GM03348 (cell line): ENCODE measurements around the gene AHCYL2.
A peak's percentile ranks its signal among the peaks of the same experiment; 100 is the strongest.
"Not testable (repeated sequence)": the region's sequence is repeated elsewhere in the genome, so short reads cannot be mapped to it uniquely, and the experiment has no call there.

Experiments used
- DNase-seq: peaks from one replicate; pipeline ENCODE4 v3.0.0; 2012; ENCODE audit warnings: low spot score

AHCYL2 gene

DNA sequence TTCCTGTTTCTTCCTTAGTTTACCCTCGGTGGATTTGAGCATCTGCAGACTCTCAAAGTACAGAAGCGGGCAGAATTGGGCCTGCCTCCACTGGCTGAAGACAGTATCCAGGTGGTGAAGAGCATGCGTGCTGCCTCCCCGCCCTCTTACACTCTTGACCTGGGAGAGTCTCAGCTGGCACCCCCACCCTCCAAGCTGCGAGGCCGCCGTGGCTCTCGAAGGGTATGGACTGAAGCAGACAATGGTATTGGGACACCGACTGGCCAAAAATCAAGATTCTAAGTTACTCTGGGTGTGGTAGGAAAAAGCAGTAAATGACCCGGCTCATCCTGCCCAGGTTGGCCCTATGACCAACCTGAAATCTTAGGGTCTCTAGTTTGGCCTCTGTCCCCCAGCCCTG, 231.6 kb downstream of the AHCYL2 start:
- no peak for DNase-seq

DNA sequence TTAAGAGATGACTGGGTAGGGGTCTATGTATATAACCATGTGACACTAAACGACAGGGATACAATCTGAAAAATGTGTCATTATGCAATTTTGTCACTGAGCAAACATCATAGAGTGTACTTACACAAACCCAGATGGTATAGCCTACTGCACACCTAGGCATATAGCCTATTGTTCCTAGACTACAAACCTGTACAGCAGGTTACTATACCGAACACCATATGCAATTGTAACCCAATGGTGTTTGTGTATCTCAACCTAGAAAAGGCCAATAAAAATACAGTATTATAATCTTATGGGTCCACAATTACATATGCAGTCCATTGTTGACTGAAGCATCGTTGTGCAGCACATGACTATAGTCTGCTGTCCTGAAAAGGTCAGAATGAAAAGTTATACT, 232.3 kb downstream of the AHCYL2 start:
- DNase-seq: no peak

DNA sequence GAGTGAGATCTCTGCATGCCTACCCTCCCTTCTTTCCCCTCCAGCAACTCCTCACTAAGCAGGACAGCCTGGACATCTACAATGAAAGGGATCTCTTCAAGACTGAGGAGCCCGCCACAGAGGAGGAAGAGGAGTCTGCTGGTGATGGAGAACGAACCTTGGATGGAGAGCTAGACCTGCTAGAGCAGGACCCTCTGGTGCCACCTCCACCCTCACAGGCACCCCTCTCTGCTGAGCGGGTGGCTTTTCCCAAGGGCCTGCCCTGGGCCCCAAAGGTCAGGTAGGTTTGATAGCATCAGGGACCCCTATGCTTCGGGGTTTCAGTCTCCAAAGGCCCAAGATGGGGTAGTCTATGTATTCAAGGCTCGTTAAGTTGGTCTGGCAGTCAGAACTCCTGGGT, 233.3 kb downstream of the AHCYL2 start:
- no peak for DNase-seq

DNA sequence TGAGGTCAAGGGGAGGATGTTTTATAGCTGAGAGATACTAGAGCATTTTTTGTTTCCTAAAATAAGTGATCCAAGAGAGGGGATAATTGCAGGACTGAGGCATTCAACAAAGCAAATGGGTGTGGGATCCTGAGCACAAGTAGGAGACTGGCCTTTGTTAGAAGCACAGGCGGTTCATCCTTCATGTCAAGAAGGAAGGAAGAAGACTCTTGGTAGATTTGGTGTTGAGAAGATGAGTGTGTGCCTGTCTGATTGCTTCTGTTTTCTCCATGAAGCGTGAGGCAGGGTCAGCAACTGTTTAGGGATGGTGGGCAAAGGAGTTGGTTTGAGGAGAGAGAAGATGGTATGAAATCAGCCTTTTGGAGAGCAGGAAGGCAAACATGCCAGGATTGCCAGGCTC, 237.0 kb downstream of the AHCYL2 start:
- no peak for DNase-seq

DNA sequence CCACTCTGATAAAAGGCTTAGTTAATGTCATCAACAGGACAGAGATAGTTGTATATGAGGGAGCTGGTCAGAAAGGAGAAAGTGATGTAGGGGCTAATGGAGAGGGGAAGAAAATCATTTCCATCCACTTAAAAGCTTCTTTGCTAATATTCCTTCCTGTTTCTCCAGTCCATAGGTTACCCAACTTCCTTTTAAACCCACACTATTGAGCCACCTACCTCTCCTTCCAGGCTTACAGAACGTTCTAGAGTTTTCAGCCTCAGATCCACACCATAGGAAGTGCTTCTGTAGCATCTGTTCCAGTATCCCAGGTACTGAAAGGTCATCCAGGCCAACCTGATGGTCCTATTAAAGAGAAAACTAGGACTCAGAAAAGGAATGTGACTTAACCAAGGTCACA, 237.6 kb downstream of the AHCYL2 start:
- no peak for DNase-seq

DNA sequence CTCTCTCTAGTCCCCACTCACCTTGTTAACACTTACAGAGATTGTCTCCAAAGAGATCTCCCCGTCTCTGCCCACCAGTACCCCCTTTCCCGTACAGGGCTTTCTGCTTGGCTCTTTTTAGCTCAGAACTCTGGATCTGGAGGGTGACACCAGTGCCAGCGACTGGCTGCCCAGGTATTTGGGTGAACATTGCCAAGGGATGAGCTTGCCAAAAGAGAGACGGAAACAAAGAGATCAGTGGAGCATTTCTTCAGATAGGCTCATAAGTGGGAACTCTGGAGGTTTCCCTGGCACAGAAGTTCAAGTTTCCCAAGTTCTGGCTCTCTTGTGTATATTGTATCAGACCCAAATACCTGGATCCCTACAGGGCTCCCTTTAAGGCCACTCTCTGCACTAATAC, 239.4 kb downstream of the AHCYL2 start:
- DNase-seq: no peak

DNA sequence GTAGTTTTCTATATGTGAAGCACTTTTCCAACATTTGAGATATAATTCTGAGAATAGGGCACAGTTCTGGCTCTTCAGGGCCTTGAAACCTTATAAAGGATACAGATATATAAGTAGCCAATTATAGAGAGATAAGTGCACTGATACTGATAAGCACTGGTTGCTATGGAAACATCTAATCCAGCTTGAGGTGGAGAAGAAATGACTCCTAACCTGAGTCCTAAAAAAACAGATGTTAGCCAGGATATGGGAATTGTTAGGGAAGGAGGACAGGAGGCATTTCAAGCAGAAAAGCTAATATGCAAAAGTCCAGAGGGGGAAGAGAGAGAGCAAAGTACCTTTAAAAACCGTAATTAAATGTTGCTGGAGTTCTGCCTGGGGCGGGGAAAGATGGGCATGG, 240.2 kb downstream of the AHCYL2 start:
- no peak for DNase-seq

DNA sequence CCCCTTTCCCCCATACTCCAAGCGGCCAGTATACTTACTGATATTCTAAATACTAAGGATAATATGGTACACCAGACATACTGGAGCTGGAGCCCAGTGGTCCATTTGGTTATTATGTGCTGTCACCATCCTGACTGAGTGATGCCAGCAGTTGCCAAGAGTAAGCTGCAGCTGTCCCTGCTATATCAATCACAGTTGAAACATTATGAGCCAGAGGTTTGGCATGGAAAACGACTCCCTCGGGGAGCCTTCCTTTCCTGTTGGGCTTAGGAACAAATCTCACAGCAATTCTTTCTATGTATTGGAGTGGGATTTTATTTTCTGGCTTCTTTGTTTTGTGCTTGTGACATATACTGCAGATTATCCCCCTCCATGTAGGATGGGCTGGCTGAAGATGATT, 242.0 kb downstream of the AHCYL2 start:
- DNase-seq: no peak

DNA sequence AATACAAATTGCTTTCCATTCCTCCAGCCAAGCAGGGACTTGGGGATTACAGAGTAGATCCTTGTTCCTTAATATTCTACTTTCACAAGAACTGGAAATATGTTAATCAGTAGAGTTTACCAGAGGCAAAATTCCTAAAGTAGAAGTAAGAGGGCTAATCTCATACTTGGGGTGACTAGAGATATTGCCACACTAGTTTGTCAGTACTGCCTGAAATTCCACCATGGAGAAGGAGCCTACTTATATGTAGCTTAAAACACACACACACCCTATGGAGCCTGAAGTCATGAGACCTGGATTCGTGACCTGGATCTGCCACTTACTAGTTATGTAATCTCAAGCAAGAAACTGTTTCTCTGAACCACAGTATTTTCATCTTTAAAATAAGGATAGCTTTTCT, 243.3 kb downstream of the AHCYL2 start:
- DNase-seq: peak; percentile 62

DNA sequence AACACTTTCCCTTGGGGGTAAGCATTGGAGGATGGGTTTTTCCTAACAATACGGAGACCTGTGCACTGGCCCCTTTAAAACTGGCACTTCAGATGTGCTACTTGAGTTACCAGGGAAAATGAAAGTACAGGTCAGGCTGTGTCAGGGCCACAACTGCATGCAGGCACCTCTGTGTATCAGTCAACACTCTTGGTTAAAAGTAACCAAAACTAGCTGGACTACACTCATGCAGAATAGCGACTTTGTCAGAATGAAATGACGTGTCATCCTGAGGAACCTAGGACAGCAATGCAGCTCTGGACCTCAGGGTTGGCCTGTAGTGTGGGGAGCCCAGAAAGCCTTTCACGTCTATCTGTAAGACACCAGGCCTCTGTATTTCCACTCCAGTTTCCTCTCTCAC, 243.7 kb downstream of the AHCYL2 start:
- no peak for DNase-seq

DNA sequence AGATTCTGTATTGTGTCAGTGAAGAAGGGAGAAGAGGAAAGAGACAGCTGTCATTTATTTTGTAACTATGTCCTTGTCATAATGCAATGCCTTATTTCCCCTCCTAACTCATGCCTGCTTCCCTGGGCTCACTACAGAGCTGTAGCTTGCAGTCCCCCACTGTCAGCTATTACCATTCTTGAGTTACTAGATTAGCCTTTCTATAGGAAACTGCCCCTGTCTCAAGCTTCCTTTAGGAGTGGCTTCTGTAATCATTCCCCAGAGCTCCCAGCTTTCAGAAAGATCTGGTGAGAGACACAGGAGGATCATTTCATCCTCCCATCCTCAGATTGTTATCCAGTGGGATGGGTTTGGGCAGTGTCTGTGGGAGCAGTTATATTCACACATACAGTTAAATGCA, 245.1 kb downstream of the AHCYL2 start:
- DNase-seq: no peak

DNA sequence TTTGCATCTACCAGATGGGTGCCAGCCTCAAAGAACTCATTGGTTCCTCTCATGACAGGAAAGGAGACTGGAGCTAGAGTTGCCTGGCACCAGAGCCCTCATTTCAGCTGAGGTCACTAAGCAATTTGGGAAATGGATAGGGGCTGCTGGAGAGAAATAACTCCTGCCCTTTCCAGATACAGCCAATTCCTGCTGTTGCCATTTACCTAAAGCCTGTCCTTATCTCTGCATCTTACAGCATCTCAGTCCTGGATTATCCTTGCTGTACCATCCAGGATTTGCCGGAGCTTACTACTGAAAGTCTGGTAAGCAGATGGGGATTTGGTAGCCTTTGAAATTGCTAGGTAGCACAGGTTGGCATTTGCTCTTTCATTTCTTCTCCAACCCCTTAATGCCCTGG, 245.6 kb downstream of the AHCYL2 start:
- no peak for DNase-seq

DNA sequence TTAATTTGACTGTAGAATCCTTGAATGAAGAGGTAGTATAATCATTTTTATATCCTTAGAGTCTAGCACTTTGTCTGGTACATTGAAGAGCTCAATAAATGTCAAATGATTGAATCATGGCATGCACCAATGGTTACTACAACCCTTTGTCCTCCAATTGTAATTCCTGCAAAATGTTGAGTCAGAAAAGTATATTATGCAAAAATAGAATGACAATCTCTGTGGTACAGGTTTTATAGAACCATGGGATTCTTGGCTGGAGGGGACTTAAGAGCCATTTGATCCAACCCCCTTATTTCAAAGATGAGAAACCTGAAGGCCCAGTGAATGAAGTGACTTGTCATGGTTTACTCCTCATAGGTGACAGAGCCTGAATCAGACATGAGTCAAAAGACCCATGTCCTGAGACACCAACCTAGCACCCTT, 246.6 kb downstream of the AHCYL2 start:
- no peak for DNase-seq

DNA sequence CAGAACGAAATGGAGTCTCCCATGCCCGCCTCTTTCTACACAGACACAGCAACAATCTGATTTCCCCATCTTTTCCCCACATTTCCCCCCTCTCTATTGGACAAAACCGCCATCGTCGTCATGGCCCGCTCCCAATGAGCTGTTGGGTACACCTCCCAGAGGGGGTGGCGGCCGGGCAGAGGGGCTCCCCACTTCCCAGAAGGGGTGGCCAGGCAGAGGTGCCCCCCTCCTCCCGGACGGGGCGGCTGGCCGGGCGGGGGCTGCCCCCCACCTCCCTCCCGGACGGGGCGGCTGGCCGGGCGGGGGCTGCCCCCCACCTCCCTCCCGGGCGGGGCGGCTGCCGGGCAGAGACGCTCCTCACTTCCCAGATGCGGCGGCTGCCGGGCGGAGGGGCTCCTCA, 251.1 kb downstream of the AHCYL2 start:
- DNase-seq: not testable (repeated sequence)

DNA sequence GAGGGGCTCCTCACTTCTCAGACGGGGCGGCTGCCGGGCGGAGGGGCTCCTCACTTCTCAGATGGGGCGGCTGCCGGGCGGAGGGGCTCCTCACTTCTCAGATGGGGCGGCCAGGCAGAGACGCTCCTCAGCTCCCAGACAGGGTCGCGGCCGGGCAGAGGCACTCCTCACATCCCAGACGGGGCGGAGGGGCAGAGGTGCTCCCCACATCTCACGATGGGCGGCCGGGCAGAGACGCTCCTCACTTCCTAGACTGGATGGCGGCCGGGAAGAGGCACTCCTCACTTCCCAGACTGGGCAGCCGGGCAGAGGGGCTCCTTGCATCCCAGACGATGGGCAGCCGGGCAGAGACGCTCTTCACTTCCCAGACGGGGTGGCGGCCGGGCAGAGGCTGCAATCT, 251.6 kb downstream of the AHCYL2 start:
- not testable (repeated sequence) for DNase-seq
